ENCODE results near the gene CDK3.

DNA sequence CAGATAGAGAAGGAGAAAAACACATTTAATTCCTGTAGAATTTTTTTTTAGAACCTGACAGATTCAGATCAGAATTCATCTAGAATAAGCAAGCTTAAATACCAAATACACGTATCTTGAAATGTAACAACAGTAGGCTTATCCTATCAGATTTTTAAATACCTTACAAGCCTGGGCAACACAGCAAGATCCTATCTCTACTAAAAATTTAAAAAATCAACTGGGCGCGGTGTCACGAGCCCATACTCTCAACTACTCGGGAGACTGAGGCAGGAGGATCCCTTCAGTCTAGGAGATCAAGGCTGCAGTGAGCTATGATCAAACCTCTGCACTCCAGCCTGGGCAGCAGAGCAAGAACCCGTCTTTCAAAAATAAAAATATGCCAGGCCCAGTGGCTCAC lies 35.2 kb upstream of the CDK3 start:
- TF ChIP-seq EZH2 (IDR thresholded peaks at IDR 0.05) = no peak
- TF ChIP-seq POLR2AphosphoS5 (IDR thresholded peaks at IDR 0.05; ENCODE audit: borderline replicate concordance, low read depth, low read length) = no peak

All from SK-N-MC (cell line).